HG03558 (cell line): ENCODE data around the gene GABRE.

Experiments used
- ATAC-seq: cut with Tn5 transposase; IDR thresholded peaks from one replicate; pipeline ENCODE4 v1.9.1; 2021; ENCODE audit warnings: moderate number of reproducible peaks; ENCODE audit not compliant: unreplicated experiment; ENCODE audit errors: extremely low read depth

The GABRE gene, protein sequence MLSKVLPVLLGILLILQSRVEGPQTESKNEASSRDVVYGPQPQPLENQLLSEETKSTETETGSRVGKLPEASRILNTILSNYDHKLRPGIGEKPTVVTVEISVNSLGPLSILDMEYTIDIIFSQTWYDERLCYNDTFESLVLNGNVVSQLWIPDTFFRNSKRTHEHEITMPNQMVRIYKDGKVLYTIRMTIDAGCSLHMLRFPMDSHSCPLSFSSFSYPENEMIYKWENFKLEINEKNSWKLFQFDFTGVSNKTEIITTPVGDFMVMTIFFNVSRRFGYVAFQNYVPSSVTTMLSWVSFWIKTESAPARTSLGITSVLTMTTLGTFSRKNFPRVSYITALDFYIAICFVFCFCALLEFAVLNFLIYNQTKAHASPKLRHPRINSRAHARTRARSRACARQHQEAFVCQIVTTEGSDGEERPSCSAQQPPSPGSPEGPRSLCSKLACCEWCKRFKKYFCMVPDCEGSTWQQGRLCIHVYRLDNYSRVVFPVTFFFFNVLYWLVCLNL

DNA sequence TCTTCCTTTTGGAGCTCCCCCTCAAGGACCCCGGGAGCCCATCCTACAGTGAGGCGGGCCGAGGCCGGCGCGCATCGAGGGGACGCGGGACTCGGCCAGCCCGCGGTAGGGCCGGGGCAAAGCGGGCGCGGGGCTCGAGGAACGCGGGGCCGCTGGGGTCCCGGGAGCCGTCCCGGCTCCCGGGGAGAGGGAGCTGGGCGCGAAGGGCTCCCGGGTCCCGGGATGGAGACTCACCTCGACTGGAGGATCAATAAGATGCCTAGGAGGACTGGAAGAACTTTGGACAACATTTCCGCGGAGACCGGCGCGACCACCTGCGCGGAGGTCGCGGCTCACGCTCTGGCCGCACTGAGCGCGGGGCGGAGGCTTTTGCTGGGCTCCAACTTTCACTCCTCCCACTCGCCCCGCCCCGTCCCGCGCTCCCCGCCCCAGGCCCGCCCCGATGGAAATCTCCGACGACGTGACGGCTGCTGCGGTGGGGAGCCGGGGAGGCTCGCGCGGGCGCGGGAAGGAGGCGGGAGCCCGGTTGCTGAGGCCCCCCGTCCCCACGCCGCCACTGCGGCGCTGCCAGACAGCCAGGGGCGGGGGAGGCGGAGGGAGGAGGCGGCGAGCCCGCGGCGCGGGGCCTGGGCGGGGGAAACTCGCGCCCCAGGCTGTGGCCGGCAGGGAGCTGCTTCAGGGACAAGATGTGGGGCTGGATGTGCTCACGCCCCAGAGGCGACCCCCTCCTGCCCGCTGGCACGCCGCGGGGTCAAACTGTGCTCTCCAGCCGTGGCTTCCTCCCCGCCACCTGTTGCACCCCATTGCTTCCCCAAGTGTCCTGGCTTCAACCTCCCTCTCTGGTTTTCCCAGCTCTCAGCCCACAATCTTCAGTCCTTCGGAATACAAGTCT lies at the start of gene GABRE:
GABRE (minus strand) TSS at position 341 of the 892 bp plus-strand sequence; CDS start at position 290, 51 bp downstream.
- no peak for ATAC-seq

DNA sequence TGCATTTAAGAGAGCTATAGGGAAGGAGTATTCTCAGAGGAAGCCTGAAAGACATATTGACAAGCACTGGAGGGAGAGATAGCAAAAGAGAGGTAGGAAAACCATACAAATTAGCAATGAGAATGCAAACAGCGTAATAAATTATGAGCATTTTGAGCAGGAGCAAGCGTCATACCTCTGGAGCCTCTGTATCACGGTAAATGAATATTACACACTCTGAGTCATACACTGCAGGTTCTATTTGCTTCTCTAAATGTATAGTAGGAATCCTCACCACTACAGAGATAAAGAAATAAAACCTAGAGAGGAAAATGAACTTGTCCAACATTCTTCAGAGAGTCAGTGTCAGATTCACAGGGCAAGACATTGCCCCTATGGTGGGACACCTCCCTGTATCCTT lies 46.4 kb upstream of the GABRE start:
- ATAC-seq, result no peak

DNA sequence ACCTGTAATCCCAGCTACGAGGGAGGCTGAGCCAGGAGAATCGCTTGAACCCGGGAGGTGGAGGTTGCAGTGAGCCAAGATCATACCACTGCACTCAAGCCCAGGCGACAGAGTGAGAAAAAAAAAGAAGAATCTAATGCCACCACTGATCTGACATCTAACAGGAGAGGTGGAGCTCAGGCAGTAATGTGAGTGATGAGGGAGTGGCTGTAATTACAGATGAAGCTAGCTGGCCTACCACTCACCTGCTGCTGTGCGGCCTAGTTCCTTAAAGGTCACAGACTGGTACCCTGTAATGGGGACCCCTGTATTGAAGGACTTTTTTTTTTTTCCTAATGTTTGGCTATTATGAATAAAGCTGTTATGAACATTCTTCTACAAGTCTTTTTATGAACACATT lies 25.3 kb upstream of the GABRE start:
- ATAC-seq, result no peak

DNA sequence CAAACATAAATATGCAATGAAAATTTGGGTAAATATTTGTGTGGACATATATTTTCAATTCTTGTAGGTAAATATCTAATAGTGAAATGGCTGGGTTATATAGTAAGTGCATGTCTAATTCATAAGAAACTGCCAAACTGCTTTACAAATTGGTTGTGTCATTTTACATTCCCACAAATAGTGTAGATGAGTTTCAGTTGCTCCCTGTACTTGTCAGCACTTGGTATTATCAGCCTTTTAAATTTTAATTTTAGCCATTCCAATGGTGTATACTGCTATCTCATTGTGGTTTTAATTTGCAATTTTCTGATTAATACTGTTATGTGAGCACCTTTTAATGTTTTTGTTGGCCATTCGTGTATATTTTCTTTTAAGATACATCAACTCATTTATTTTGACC lies 23.1 kb upstream of the GABRE start:
- ATAC-seq, result no peak

DNA sequence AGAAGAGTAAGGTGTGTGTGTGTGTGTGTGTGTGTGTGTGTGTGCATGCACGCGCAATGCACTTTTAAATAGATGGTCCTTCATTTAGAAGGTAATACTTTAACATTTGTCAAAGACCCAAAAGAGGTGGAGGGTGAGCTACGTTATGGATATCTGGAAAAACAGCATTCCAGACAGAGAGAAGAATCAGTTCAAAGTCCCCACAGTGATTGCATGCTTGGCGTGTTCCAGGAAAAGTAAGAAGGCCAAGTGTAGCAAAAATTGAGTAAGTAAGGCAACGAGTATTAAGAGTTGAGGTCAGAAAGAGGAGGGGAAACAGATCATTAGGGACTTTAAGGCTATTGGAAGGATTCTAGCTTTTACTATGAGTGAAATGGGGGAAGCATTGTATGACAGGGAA lies 21.9 kb upstream of the GABRE start:
- no peak for ATAC-seq

DNA sequence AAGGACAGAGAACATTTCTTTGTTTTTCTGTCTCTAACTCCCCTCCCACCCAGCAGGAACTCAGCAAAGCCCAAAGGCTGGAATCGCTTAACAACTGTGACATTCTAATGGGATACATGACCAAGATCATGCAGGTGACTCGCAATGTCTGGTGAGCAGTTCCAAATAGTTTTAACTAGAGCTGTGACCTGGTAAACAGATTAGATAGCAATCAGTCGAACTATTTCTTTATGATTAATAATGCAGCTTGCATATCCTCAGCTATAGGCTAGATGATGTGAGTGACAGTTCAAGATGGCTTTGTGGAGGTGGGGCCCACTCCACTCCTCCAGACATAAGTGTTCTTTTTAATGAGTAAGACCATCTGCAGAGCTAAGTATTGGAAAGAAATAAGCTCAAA lies 20.0 kb upstream of the GABRE start:
- ATAC-seq, result no peak

DNA sequence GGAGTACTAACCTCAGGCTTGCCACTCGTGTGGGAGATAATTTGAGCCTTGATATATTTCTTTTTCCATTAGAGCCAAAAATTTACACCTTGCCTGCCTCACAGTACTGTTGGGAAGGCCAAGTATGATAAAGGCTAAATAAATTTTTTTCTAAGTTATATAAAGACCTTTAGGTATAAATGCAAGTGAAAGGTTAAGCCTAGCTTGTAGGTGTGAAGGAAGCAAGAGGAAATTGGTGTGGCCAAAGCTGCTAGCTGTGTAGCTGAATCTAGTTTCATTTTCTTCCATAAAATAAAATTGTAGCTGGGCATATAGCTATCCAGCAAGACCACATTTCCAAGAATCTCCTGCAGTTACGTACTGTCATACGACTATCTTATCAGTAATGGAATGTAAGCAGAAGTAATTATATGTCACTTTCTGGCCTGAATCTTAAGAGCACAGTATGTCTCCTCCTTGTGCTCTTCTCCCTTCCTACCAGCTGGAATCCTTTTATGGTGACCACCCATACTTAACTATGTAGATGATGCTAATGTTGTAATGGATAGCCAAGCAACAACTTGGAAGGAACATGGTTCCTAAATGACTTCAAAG lies 14.3 kb upstream of the GABRE start:
- no peak for ATAC-seq

DNA sequence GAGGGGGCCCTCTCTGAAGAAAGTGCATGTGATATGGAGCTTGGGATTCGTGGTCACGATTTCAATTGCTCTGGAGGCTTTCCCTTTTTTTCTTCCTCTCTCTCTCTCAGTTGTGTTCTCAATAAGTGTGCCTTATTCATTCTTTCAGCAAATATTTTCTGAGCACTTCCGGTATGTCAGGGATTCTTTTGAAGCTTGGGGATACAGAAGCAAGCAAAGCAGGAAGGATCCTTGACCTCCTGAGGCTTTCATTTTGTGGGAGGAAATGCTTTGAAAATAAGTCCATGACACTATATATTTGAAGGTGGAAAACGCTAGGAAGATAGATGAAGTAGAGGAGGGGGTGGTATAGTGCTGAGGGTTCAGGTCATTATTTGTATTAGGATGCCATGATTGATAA lies 12.6 kb upstream of the GABRE start:
- ATAC-seq, result no peak

DNA sequence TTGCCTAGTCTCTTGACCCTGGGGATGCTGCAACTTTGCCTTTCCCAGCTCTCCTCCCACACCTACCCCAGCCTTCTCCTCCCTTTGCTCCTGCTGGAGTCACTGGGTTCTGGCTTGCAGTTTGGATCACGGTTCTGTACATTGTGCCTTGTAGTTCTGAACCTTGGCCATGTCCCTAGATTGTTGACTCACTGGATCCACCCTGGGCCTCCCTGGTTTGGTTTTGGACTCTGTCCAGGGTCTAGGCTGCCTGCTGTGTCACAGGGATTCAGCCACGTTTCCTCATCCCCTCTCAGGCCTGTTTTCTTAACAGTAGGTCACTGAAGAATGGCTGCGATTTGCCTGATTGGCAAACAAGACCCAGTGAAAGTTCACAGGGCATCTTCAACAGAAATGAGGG lies 11.5 kb upstream of the GABRE start:
- no peak for ATAC-seq

DNA sequence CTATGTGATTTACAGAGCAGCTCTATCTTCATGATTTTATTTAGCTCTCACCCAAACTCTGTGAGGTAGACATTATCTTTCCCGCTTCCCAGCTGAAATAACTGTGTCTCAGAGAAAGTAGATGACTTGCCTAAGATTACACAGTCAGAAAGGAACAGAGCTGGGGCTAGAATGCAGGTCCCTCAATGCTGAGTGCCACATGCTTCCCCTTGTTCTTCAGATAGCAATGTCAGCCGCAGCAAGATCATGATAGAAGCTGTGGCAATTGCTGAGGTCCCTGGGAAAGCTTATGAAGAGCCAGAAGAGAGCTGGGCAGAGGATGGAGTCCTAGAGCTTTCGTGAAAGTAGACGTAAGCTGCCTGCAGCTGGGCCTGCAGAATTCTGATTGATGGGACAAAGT lies 11.1 kb upstream of the GABRE start:
- no peak for ATAC-seq

DNA sequence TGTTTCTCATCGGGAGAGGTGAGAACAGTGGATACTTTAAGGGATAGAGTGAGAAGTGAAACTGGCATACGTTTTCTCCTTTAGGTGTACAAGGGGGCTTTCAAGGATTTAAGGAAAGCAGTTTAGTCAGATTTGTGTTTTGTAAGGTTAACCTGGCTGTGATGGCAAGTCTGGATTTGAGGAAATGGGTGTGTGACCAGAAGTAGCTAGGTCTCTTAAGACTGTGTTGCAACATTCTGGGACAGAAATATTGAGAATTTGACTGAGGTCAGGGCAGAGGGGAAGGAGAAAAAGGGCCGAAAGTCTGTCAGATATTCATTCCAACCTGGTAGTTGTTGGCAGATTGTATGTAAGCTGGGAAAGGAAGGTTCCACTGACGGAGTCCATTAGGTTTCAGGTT lies 10.4 kb upstream of the GABRE start:
- no peak for ATAC-seq

DNA sequence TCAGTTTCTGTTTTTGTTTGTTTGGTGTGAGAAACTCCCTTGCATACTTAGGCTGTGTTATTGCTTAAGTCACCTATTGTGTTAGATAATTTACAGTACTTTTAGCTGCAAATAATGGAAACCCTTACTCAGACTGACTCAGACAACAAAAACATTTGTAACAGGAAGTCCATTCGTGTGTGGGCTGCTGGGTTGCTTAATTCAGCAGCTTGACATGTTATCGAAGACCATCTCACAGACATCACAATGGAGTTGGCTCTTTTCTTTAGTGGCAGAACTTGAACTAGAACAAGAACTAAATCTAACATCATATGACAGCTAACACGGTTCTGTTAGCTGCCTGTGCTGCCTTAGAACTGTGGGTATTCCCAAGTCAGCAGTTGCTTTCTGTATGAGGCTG lies 9.9 kb upstream of the GABRE start:
- no peak for ATAC-seq

DNA sequence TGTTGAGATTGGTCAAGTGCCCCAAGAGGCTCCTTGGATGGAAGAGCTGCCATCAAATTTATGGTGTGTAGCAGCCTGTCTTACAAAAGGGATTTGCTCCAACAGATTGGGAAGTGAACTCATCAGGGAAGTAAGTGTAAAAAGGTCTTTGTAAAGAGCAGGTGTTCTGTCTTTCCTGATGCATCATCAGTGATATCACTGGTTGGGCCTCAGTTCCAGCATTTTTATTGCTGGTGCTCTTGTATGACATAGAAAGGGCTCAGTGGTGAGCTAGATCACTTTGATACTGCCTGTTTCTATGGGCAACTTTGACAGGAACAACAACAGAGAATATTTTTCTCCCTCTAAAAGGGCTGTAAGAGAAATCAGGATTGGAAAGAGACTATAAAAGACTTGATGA lies 8.7 kb upstream of the GABRE start:
- no peak for ATAC-seq

DNA sequence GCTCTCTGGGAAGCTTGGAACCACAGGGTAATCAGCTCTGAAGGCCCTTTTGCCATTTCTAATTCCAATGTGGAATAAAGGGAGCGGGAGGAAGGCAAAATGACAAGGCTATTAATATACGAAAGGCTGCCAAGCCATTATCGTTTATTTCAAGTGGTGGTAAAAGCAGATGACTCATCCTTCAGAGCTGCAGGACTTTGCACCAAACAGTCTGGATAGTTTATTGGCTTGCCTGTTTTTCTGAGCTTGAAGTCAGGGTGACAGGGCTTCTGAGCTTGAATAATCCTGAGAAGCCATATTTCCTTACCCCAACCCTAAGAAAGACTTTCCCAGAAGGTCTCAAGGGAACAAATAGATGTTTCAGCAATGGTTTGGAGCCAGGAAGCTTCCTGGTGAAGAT lies 7.7 kb upstream of the GABRE start:
- ATAC-seq, result no peak

DNA sequence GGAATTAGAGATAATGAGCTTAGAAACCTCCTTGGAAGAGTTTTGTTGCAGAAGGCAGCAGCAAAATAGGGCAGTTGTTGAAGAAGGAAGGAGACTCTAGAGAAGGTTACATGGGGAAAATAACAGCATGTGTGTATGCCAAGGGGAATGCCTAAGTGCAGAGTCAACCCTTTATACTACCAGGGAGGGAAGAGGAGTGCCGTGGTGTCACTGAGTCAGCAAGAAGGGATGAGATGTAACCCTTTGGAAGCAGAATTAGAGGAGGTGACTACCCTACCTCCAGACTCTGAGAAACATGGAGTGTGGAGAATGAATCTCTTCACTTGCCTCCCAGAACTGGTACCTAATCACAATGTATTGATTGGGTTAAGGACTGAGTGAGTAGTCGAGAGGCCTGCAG lies 6.7 kb upstream of the GABRE start:
- no peak for ATAC-seq

DNA sequence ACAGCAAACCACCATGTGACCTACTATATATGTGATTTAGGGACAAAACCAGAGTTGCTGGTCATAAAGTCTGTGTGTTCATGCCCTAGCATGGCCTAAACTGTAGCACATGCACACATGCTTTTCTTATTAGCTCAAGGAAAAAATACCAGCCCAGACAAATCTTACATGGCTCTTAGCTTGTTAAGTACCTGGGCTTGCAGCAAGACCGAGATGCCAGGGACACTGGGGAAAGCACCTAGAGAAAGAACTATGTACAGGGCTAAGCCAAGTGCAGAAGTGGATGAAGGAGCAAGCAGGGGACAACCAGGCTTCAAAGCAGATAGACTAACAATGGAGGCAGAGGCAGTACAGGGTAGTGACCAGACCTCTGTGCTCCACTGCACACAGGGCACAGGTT lies 3.4 kb upstream of the GABRE start:
- no peak for ATAC-seq

DNA sequence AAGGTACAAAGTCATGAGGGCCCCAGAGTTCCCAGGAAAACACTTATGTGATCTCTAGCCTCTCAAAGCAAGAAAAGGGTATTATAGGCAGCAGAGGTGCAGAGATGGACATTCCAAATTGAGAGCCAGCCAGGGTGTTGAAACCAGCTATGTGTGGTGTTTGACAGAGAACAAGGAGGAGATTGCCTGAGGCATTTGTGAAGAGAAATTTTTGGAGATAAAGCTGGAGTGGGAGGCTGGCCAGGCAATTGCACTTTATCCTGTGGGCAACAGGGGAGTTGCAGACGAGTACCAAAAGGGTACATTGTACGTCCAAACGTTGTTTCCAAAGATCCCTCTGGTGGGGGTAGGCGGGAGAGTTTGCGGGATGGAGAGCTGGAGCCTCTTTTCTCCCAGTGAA lies 2.5 kb upstream of the GABRE start:
- no peak for ATAC-seq

DNA sequence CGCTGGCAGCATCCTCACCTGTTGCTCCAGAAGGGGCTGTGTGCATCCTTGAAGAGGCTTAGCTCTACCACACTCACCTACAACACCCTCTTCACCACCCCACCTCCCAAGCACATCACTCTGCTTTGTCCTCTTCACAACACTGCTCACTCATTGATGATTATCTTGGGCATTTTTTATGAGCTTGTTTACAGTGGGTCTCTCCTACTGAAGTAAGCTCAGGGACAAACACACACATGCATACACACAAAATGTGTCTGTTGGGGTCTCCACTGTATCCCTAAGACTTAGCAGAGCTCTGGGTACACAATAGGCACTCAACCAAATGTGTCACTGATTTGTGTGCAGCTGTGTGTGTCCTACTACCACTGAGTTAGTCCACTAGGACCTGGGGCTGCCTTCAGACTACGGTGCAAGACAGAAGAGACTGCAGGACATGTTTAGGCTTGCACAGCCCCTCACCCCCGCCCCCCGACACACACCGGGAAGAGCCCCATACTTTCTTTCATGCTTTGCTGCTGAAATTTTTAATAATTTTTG lies 1.3 kb upstream of the GABRE start:
- ATAC-seq, result no peak

DNA sequence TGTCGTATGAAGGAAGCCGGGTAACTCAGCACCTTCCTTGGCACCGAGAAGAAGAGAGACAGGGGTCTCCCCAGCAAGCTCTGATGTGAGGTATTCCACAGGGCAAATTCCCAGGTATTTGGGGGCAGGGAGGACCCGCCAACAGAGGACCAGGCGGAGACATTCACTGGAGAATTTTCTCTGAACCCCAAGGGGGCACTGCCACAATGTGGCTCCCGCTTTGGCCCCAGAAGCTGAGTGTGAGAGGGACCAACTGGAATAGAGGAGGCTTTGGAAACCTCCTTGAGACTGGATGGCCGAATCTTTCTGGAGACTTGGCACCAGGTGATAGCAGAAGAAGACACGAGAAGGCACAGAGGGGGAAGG lies 735 bp upstream of the GABRE start:
- no peak for ATAC-seq

DNA sequence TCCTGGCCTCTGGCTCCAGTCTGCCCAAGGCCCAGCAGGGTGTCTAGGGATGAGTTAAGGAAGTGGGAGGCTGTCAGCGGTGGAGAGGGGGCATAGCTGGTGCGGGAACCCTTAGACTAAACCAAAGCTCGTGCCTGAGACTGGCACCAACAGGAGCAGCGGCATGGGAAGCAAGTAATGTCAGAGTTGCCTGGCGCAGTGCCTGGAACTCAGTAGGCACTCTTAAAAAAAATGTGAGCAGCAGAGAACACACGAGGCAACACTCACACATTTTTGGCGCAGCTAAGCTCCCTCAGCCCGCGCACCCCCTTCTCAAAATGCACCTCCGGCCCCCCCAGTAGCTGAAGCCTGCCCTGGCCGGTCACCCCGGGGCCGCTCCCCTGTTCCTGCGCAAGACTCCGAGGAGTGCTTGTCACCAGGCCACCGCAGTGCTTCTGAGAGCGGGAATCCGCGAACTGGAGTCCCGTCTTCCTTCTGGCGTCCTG lies 583 bp downstream of the GABRE start:
- ATAC-seq, result no peak
